Activated naive CD8-positive, alpha-beta T cell treated with anti-CD3 and anti-CD28 coated beads, Interleukin-2, amount 50 U/mL, for 24 hours (primary cell): ENCODE measurements around the gene ARRDC4.

Experiments used
- ATAC-seq: fragments of 150-1000 bp; cut with Tn5 transposase; one replicate; pipeline ENCODE4 v1.10.0; 2021
- DNase-seq: peaks from one replicate; pipeline ENCODE4 v3.0.0; 2021
- H3K27ac Mint-ChIP-seq: one replicate; pipeline ENCODE4 v1.8.0; 2021; ENCODE audit warnings: mild to moderate bottlenecking, mixed read lengths
- H3K27me3 Mint-ChIP-seq: one replicate; pipeline ENCODE4 v1.8.0; 2021; ENCODE audit warnings: mixed read lengths
- H3K36me3 Mint-ChIP-seq: one replicate; pipeline ENCODE4 v1.8.0; 2021; ENCODE audit warnings: low read depth, mixed read lengths
- H3K4me1 Mint-ChIP-seq: one replicate; pipeline ENCODE4 v1.8.0; 2021; ENCODE audit warnings: mixed read lengths
- H3K4me3 Mint-ChIP-seq: one replicate; pipeline ENCODE4 v1.8.0; 2021; ENCODE audit warnings: mild to moderate bottlenecking, moderate library complexity, mixed read lengths
- H3K9me3 Mint-ChIP-seq: one replicate; pipeline ENCODE4 v1.8.0; 2021; ENCODE audit warnings: mixed read lengths

ARRDC4 gene

DNA sequence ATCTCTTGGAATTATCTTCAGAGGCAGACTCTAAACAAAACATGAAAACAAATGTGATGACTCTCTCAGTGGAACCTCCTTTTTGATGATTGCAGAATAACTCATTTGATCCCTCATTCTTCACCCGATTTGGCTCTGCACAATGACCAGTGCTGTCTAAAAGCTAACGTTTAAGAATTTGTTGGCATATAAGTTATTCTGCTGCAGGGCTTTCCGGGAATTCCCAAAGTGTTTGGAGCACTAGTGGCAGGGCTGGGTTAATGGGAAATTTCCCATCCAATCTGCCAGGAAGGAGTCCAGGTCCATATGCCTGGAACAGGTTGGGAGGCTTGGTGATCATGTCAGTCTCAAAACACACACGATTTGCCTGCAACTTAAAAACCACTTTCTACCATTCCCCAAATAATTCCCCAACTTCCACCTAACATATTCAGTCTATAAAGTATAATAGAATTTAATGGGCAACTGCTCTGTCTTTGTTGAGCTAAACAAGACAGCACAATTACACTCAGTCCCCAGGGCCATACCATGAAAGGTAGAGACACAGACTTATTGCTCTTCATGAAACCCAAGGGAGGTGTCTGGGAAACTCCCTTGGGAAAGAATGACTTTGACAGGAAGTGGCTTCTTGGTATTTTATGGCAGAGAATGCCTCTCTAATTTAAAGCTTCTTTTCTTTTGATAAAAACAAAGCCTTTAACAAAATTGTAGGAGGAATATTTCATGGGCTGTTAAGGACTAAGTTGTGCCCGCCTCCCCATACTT is 38.0 kb downstream of the ARRDC4 start:
- no peaks in the 10 kb centered on the region for H3K36me3 Mint-ChIP-seq
- no peaks in the 10 kb centered on the region for H3K9me3 Mint-ChIP-seq
- no peak for ATAC-seq

DNA sequence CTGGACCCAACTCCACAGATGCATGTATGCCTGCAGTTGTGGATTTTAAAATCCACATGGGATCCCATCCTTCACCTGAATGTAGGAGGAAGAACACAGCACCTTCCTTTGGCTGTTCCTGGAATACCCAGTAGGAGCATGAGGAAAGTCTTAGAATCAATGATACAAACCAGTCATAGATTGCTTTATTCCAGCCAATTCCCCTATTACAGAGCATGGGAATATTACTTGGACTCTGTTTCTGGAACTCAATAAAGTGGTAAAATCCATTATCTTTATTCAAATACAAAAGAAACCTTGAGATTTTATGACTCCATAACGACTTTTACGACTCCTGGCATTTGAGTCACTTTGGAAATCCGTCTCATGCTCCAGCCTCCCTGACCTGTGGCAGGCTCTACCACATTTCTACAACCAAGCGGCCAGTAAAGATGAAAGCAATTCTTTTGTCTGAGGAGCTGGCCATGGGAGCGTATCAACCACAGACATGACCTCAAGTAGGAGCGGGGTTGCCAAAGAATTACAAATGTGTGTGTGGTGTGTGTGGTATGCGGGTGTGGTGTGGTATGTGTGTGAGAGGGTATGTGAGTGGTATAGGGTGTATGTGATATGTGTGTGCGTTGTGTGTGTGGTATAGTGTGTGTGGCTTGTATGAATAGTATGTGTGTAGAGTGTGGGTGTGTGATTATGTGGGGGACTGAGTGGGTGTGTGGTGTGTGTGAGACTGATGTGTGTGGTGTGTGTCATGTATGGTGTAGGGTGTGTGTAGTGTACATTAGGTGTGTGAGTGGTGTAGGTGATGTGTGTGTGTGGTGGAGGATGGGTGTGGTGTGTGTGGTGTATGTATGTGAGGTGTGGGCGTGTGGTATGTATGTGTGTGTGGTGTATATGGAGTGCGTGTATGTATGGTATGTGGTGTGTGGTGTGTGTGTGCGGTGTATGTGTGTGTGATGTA is 40.0 kb downstream of the ARRDC4 start:
- H3K4me1 Mint-ChIP-seq = peaks cover 10% of the 10 kb centered on the region
- no peaks in the 10 kb centered on the region for H3K9me3 Mint-ChIP-seq
- no peak for ATAC-seq
- no peak overlapping the region for H3K4me3 Mint-ChIP-seq
- no peaks in the 10 kb centered on the region for H3K36me3 Mint-ChIP-seq
- no peaks in the 10 kb centered on the region for H3K27me3 Mint-ChIP-seq
- no peak overlapping the region for H3K27ac Mint-ChIP-seq
- no peak for DNase-seq

More for the DNA sequence above, 38.0 kb downstream of the ARRDC4 start:
- Mint-ChIP-seq H3K27me3 (no peaks in the 10 kb centered on the region), H3K27ac (no peak overlapping the region), H3K4me1 (peaks cover 12% of the 10 kb centered on the region), H3K4me3 (no peak overlapping the region)
- DNase-seq = no peak

DNA sequence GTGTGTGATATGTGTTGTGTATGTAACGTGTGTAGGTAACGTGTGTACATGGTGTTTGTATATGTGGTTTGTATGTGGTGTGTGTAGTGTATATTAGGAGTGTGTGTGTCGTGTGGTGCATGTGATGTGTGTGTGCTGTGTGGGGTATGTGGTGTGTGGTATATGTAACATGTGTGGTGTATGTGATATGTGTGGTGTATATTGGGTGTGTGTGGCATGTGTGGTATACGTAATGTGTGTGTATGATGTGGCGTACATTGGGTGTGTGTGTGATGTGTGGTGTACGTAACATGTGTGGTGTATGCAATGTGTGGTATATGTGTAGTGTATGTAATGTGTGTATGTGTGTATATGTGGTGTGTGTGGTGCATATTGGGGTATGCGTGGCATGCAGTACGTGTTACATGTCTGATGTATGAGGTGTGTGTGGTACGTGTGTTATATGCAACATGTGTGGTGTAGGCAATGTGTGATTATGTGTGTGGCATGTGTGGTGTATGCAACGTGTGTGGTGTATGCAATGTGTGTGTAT is 41.2 kb downstream of the ARRDC4 start:
- no peak for ATAC-seq
- Mint-ChIP-seq H3K36me3 (no peaks in the 10 kb centered on the region), H3K4me3 (no peak overlapping the region), H3K4me1 (no peaks in the 10 kb centered on the region), H3K27ac (no peak overlapping the region), H3K9me3 (no peaks in the 10 kb centered on the region), H3K27me3 (no peaks in the 10 kb centered on the region)
- DNase-seq = no peak

DNA sequence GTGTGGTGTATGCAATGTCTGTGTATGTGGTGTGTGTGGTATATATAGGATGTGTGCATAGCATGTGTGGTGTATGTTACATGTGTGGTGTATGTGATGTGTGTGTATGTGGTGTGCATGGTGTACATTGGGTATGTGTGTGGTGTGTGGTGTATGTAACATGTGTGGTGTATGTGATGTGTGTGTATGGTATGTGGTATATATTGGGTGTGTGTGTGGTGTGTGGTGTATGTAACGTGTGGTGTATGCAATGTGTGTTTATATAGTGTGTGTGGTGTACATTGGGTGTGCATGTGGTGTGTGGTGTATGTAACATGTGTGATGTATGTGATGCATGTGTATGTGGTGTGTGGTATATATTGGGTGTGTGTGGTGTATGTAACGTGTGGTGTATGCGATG is 41.9 kb downstream of the ARRDC4 start:
- H3K4me3 Mint-ChIP-seq = no peak overlapping the region
- ATAC-seq (no peak), DNase-seq (no peak)
- no peaks in the 10 kb centered on the region for H3K36me3 Mint-ChIP-seq
- H3K27me3 Mint-ChIP-seq = no peaks in the 10 kb centered on the region
- no peaks in the 10 kb centered on the region for H3K9me3 Mint-ChIP-seq
- no peak overlapping the region for H3K27ac Mint-ChIP-seq
- H3K4me1 Mint-ChIP-seq = no peaks in the 10 kb centered on the region

DNA sequence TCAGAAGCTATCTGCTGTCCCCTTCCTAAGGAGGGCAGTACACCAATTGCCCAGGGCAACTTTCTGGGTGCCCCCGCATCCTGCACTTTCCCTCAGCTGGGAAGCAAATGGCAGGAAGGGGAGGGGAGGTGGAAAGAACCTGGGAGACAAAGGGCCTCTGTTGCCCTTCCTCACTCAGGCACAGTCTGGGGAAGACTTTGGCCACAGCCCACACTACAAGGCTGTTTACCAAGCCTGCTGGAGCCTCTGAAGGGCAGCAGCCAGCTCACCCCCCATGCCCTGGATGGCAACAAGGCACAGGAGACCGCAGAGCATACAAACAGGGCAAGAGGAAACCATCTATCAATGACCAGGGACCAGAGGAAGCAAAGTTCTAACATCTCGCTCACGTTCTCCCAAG is 42.4 kb downstream of the ARRDC4 start:
- H3K4me3 Mint-ChIP-seq = no peak overlapping the region

DNA sequence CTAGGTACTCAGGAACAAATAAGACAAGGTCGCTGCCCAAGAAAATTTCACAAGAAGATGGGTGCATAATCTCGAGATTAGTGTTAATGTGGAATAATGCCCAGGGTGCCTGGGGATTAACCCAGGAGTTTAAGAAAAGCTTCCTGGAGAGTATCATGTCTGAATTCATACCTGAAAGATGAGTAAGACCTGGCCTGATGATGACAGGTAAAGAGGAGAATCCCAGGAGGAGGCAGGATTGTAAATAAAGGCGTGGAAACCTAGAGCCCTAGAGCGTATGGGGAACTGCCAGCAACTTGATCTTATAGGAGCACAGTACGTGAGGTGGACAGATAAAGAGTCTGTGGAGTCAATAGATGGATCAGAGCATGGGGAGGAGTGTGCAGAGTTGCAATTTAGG is 43.0 kb downstream of the ARRDC4 start:
- Mint-ChIP-seq H3K36me3 (no peaks in the 10 kb centered on the region), H3K4me3 (no peak overlapping the region), H3K4me1 (no peaks in the 10 kb centered on the region), H3K27me3 (no peaks in the 10 kb centered on the region), H3K9me3 (no peaks in the 10 kb centered on the region), H3K27ac (no peak overlapping the region)
- no peak for DNase-seq
- no peak for ATAC-seq

More for the DNA sequence above, 42.4 kb downstream of the ARRDC4 start:
- no peak for DNase-seq
- no peaks in the 10 kb centered on the region for H3K36me3 Mint-ChIP-seq
- H3K9me3 Mint-ChIP-seq = no peaks in the 10 kb centered on the region
- no peak for ATAC-seq
- H3K27ac Mint-ChIP-seq = no peak overlapping the region
- H3K4me1 Mint-ChIP-seq = no peaks in the 10 kb centered on the region
- no peaks in the 10 kb centered on the region for H3K27me3 Mint-ChIP-seq

DNA sequence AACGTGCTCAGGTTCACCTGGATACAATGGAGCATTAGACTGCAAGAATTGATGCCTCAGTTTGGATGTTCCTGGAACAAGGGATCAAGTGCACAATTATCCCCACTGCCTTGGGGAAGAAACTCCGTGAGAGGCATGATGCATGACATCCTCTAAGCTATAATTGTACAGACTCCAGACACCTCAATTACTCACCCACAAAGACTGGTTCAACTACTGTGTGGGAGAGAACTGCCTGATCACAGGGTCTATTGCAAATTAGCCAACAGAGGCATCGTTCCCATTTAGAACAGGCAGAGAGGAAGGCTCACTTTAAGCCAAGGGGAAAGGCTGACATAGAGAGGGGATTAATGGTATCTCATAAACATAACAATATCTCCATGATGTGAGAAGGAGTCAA is 43.5 kb downstream of the ARRDC4 start:
- H3K36me3 Mint-ChIP-seq = no peaks in the 10 kb centered on the region
- H3K4me3 Mint-ChIP-seq = no peak overlapping the region
- H3K27ac Mint-ChIP-seq = no peak overlapping the region
- no peak for DNase-seq
- no peaks in the 10 kb centered on the region for H3K9me3 Mint-ChIP-seq
- no peaks in the 10 kb centered on the region for H3K4me1 Mint-ChIP-seq
- ATAC-seq = no peak
- H3K27me3 Mint-ChIP-seq = no peaks in the 10 kb centered on the region

DNA sequence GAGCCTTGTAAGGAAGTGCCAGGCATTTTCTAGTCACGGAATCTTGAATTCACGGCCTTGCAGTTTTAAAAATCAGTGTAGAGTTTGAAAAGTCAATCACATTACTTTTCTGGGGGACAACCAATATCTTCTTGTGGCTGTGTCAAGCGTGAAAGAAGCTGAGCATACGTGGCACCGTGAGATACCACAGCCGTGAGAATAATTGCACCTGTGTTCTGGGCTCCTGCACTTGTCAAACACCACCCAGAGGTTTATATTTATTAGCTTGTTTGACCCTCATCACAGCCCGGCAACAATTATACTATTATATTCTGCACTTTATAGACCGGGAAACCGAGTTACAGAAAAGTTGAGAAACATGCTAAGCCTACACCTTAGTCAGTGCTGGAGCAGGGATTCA is 45.2 kb downstream of the ARRDC4 start:
- H3K27me3 Mint-ChIP-seq = no peaks in the 10 kb centered on the region
- no peaks in the 10 kb centered on the region for H3K36me3 Mint-ChIP-seq
- H3K27ac Mint-ChIP-seq = no peak overlapping the region
- no peaks in the 10 kb centered on the region for H3K9me3 Mint-ChIP-seq
- DNase-seq (no peak), ATAC-seq (no peak)
- no peak overlapping the region for H3K4me3 Mint-ChIP-seq
- H3K4me1 Mint-ChIP-seq = no peaks in the 10 kb centered on the region

DNA sequence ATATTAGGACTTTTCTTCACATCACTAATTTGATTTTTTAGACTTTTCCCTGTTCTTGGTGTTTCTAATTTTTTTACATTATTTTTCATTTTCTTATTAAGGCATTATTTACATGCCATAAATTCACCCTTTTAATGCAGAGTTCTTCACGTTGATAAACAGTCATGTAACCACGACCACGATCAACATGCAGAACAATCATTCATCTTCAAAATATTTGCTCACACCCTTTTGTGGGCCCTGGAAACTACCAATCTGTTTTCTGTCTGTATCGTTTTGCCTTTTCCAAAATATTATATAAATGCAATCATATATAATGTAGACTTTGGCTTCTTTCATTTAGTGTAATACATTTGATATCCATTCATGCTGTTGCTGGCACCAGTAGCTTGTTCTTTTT is 48.7 kb downstream of the ARRDC4 start:
- Mint-ChIP-seq H3K4me3 (no peak overlapping the region), H3K27me3 (peaks cover 10% of the 10 kb centered on the region), H3K36me3 (no peaks in the 10 kb centered on the region), H3K27ac (no peak overlapping the region), H3K9me3 (no peaks in the 10 kb centered on the region), H3K4me1 (no peaks in the 10 kb centered on the region)
- DNase-seq (no peak), ATAC-seq (no peak)

DNA sequence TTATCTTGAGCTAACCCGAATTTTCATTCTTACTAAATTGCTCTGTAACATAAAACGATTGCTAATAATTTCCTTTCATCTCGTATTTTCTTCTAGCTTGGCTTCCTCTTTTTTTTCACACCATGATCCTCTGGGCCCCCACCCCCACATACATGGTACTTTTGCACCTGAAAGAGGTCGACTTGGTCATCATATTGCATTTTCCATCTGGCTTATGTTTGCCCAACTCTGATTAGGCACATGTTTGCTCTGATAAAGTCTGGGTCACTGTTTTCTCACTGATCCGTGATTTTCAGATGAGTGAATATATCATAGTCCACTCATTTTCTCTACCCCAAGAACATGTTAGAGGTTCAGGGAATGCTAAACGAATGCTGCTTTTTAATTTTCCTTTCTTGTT is 49.5 kb downstream of the ARRDC4 start:
- H3K4me3 Mint-ChIP-seq = no peak overlapping the region
- H3K36me3 Mint-ChIP-seq = no peaks in the 10 kb centered on the region
- H3K4me1 Mint-ChIP-seq = no peaks in the 10 kb centered on the region
- no peak for DNase-seq
- peaks cover 10% of the 10 kb centered on the region for H3K27me3 Mint-ChIP-seq
- ATAC-seq = no peak
- H3K27ac Mint-ChIP-seq = no peak overlapping the region
- H3K9me3 Mint-ChIP-seq = no peaks in the 10 kb centered on the region

DNA sequence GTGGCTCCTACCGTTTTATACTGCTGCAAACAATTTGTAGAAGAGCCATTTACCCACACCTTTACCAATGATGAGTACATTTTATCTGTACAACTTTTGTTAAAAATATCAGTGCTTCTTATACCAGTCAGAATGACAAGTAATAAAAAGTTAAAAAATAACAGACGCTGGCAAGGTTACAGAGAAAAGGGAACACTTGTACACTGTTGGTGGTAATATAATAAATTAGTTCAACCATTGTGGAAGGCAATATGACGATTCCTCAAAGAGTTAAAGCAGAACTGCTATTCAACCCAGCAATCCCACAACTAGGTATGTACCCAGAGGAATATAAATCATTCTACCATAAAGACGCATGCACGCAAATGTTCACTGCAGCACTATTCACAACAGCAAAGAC is 51.9 kb downstream of the ARRDC4 start:
- Mint-ChIP-seq H3K4me1 (no peaks in the 10 kb centered on the region), H3K27ac (no peak overlapping the region), H3K36me3 (no peaks in the 10 kb centered on the region), H3K4me3 (no peak overlapping the region), H3K9me3 (no peaks in the 10 kb centered on the region), H3K27me3 (peaks cover 10% of the 10 kb centered on the region)
- ATAC-seq (no peak), DNase-seq (no peak)

DNA sequence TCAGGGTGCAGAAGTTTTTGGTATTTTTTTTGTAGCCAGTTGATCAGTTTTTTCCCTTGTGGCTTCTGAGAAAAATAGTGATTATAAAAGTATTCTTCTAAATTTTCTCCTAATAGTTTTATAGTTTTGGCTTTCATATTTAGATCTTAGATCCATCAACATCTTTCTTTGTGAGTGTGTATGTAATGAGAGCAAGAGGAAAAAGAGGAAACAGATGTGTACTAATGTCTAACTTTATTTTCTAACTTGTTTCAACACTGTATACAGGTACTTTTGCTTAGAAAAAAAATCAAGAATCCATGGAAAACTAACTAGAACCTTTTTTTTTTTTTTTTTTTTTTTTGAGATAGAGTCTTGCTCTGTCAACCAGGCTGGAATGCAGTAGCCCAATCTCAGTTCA is 53.1 kb downstream of the ARRDC4 start:
- no peaks in the 10 kb centered on the region for H3K36me3 Mint-ChIP-seq
- ATAC-seq = no peak
- H3K4me1 Mint-ChIP-seq = no peaks in the 10 kb centered on the region
- no peaks in the 10 kb centered on the region for H3K9me3 Mint-ChIP-seq
- peaks cover 10% of the 10 kb centered on the region for H3K27me3 Mint-ChIP-seq
- no peak for DNase-seq
- no peak overlapping the region for H3K27ac Mint-ChIP-seq
- no peak overlapping the region for H3K4me3 Mint-ChIP-seq

DNA sequence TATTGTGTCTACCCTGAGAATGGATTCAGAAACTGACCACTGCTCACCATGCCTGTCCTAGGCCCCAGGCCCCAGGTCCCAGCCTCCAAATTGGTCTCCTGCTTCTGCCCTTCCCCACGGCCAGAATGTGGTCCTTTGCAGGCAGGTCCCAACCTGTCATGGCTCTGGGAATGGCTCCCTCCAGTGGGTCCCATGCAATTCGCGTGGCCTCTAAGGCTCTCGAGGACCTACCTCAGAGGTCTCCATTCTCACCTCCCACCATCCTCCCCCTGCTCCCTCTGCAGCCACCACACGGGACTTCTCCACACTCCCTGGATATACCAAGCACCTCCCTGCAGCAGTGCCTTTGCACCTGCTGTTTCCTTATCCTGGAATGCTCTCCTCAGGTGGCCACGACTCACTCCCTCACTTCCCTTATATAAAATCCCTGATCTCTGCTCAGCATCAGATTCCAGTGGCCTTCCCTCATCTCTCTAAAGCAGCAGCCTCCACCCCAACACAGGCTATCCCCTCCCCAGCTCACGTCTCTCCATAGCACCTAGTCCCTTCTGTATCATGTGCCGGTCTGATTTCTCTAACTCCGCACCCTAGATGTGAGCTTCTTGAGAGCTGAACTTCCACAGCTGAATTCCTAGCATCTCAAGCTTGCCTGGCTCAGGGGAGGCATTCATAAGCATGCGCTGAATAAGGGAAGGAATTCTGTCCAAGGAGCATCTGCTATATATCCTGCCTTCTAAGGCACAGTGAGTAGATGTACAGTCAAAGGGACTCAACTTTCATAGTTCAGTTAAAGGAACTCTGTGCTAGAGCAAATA is 56.9 kb downstream of the ARRDC4 start:
- Mint-ChIP-seq H3K27me3 (peaks cover 7% of the 10 kb centered on the region), H3K9me3 (no peaks in the 10 kb centered on the region), H3K4me3 (no peak overlapping the region), H3K36me3 (no peaks in the 10 kb centered on the region), H3K27ac (no peak overlapping the region), H3K4me1 (no peaks in the 10 kb centered on the region)
- ATAC-seq = no peak
- DNase-seq = no peak

DNA sequence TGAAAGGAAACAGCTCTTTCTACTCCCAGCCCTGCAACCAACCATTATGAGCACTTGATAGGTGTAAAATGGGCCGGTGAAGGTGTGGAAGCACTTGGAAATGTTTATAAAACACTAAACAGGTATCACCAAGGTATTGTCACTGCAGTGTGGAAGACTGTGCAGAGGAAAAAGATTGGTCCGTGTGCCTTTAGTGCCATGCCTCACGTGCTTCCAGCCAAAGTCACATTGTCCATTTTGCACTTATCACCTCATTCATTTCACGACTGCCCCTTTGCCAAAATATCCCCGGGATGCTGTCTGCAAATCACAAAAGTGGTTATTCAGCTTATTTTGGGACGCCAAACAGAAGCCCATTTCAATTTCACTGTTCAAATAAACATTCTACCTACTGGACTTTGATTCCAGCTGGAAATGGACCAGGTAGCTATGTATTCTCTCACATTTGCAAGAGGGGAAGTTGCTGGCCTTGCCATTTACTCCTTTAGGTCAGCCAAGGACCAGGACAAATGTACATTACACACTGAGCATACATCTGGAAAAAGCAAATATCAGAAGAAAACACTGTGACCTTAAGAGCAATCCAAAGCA is 58.4 kb downstream of the ARRDC4 start:
- Mint-ChIP-seq H3K9me3 (peaks cover 4% of the 10 kb centered on the region), H3K4me3 (no peak overlapping the region), H3K27me3 (no peaks in the 10 kb centered on the region), H3K4me1 (no peaks in the 10 kb centered on the region), H3K36me3 (no peaks in the 10 kb centered on the region), H3K27ac (no peak overlapping the region)
- DNase-seq = no peak
- no peak for ATAC-seq
